ENCODE results near the gene STEAP2.

Gene STEAP2

DNA sequence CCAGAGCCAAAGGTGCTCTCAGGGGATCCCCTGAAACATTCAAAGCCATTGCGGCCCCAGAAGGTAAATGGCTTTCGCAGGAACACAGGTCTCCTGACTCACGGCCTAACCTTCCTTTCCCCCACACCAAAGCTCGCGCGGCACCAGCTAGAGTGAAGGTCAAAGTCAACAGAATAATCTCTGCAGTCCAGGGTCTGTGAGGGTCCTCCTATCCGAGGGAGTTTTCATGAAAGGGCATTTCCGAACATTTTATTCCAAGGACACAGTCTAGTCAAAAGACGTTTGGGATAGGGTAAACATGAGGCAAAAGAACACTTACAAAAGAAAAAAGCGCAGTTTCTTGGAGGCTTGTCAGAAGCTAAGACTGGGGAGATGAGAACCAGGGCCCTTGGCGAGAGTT lies 559 bp upstream of the STEAP2 start:
- Histone ChIP-seq H3K27me3 (ENCODE audit: insufficient read depth, insufficient read length) (no peaks in the 10 kb centered on the region), H3K4me3 (ENCODE audit: insufficient read length, low read depth) (peak overlapping the region; percentile 80), H3K9me3 (ENCODE audit: insufficient read depth, low read length) (no peaks in the 10 kb centered on the region), H3K4me1 (ENCODE audit: insufficient read depth, insufficient read length) (no peaks in the 10 kb centered on the region), H3K36me3 (ENCODE audit: insufficient read depth, insufficient read length, low read length) (no peaks in the 10 kb centered on the region), H3K9ac (ENCODE audit: insufficient read length, low read depth) (peak overlapping the region; percentile 82)
- TF ChIP-seq YY1 (IDR thresholded peaks at IDR 0.05; ENCODE audit: insufficient read depth, insufficient read length): no peak
- TF ChIP-seq ZNF274 (IDR thresholded peaks at IDR 0.05; ENCODE audit: low read depth, low read length): no peak
- no peak for TF ChIP-seq SUZ12 (IDR thresholded peaks at IDR 0.05; ENCODE audit: extremely low read depth, insufficient read depth, insufficient read length)
- DNase-seq (ENCODE audit: low read depth, low spot score): peak; percentile 3

DNA sequence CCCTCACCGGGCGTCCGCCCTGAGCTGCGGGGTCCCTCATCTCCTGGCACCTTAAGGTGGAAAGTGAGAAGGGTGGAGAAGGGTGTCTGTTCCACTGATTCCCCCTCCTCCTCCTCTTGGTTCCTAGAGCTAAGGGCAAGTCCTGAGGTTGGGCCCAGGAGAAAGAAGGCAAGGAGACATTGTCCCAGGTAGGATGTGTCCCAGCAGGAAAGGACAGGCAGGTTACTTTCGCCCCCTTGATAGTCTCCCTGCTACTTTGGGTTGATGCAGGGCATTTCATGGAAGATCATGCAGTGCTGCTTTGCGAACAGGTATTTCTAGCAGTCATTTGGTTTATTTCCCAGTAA lies 582 bp downstream of the STEAP2 start:
- Histone ChIP-seq H3K36me3 (ENCODE audit: insufficient read depth, insufficient read length, low read length) (no peaks in the 10 kb centered on the region), H3K4me1 (ENCODE audit: insufficient read depth, insufficient read length) (no peaks in the 10 kb centered on the region), H3K4me3 (ENCODE audit: insufficient read length, low read depth) (peak overlapping the region; percentile 80), H3K9me3 (ENCODE audit: insufficient read depth, low read length) (no peaks in the 10 kb centered on the region), H3K27me3 (ENCODE audit: insufficient read depth, insufficient read length) (no peaks in the 10 kb centered on the region), H3K9ac (ENCODE audit: insufficient read length, low read depth) (peak overlapping the region; percentile 82)
- peak; percentile 3 for DNase-seq (ENCODE audit: low read depth, low spot score)
- no peak for TF ChIP-seq YY1 (IDR thresholded peaks at IDR 0.05; ENCODE audit: insufficient read depth, insufficient read length)
- TF ChIP-seq ZNF274 (IDR thresholded peaks at IDR 0.05; ENCODE audit: low read depth, low read length): no peak
- TF ChIP-seq SUZ12 (IDR thresholded peaks at IDR 0.05; ENCODE audit: extremely low read depth, insufficient read depth, insufficient read length): no peak

DNA sequence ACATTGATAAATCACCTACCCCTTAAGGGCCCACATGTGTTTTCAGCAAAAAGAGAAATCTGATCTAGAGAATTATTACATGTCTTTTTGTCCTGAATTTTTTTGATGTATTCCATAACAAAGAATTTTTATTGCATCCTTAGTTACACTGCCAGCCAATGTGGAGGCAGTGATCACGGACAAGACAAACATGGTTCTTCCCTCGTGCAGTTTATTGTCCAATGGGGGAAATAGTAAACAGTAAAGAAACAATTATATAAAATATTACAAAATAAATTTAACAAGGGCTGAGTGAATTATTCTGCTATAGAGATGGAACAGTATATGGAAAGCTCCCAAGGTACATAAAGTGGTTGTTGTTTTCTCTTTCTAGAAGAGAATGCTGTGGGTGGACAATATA lies 2.0 kb downstream of the STEAP2 start:
- H3K27me3 ChIP-seq (ENCODE audit: insufficient read depth, insufficient read length): no peaks in the 10 kb centered on the region
- H3K9ac ChIP-seq (ENCODE audit: insufficient read length, low read depth): no peak overlapping the region
- H3K4me1 ChIP-seq (ENCODE audit: insufficient read depth, insufficient read length): no peaks in the 10 kb centered on the region
- H3K36me3 ChIP-seq (ENCODE audit: insufficient read depth, insufficient read length, low read length): no peaks in the 10 kb centered on the region
- TF ChIP-seq ZNF274 (IDR thresholded peaks at IDR 0.05; ENCODE audit: low read depth, low read length) (no peak), YY1 (IDR thresholded peaks at IDR 0.05; ENCODE audit: insufficient read depth, insufficient read length) (no peak), SUZ12 (IDR thresholded peaks at IDR 0.05; ENCODE audit: extremely low read depth, insufficient read depth, insufficient read length) (no peak)
- no peak for DNase-seq (ENCODE audit: low read depth, low spot score)
- H3K4me3 ChIP-seq (ENCODE audit: insufficient read length, low read depth): no peak overlapping the region
- H3K9me3 ChIP-seq (ENCODE audit: insufficient read depth, low read length): no peaks in the 10 kb centered on the region

DNA sequence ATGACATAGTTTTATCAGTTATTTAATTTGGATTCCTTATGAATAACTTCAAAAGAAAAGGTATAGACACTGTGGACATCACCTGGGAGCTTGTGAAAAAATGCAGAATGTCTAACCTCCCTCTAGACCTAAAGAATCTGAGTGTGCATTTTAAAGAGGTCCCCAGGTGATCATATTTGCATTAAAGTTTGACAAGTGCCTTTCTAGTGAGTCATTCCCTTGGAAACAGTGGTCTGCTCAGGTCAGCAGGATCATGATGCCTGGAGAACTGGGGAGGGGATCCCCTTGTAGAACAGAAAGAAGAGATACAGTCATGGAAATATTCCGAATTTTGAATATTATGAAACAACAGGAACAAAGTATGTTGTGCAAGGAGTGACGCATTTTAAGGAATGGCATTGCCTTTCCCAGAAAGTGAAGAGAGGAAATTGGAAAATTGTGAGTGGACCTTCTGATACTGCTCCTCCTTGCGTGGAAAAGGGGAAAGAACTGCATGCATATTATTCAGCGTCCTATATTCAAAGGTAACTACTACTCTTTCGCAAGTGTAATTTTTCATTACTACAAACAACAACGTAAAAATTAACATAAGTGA lies 4.6 kb downstream of the STEAP2 start:
- DNase-seq (ENCODE audit: low read depth, low spot score): no peak
- Histone ChIP-seq H3K9me3 (ENCODE audit: insufficient read depth, low read length) (no peaks in the 10 kb centered on the region), H3K4me1 (ENCODE audit: insufficient read depth, insufficient read length) (no peaks in the 10 kb centered on the region), H3K27me3 (ENCODE audit: insufficient read depth, insufficient read length) (no peaks in the 10 kb centered on the region), H3K36me3 (ENCODE audit: insufficient read depth, insufficient read length, low read length) (no peaks in the 10 kb centered on the region), H3K4me3 (ENCODE audit: insufficient read length, low read depth) (no peak overlapping the region), H3K9ac (ENCODE audit: insufficient read length, low read depth) (no peak overlapping the region)
- no peak for TF ChIP-seq SUZ12 (IDR thresholded peaks at IDR 0.05; ENCODE audit: extremely low read depth, insufficient read depth, insufficient read length)
- no peak for TF ChIP-seq ZNF274 (IDR thresholded peaks at IDR 0.05; ENCODE audit: low read depth, low read length)
- TF ChIP-seq YY1 (IDR thresholded peaks at IDR 0.05; ENCODE audit: insufficient read depth, insufficient read length): no peak

DNA sequence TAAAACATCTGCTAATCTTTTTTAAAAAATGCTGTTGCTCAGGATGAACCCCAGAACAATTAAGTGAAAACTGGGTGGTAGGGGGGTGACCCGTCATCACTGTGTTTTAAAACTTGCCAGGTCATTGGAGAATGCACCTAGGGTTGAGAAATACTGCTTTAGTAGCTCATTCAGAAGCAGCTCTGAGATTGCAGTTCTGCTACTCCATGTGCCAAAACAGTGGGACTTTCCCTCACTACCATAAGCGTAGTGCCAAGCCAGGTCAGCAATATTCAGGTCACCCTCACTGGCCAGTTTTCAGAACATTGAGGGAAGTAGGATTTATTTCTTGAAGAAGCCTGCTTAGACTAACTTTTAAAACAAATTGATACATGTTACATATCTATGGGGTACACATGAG lies 5.2 kb downstream of the STEAP2 start:
- TF ChIP-seq ZNF274 (IDR thresholded peaks at IDR 0.05; ENCODE audit: low read depth, low read length) (no peak), SUZ12 (IDR thresholded peaks at IDR 0.05; ENCODE audit: extremely low read depth, insufficient read depth, insufficient read length) (no peak), YY1 (IDR thresholded peaks at IDR 0.05; ENCODE audit: insufficient read depth, insufficient read length) (no peak)
- Histone ChIP-seq H3K9me3 (ENCODE audit: insufficient read depth, low read length) (no peaks in the 10 kb centered on the region), H3K4me3 (ENCODE audit: insufficient read length, low read depth) (no peak overlapping the region), H3K9ac (ENCODE audit: insufficient read length, low read depth) (no peak overlapping the region), H3K4me1 (ENCODE audit: insufficient read depth, insufficient read length) (no peaks in the 10 kb centered on the region), H3K27me3 (ENCODE audit: insufficient read depth, insufficient read length) (no peaks in the 10 kb centered on the region), H3K36me3 (ENCODE audit: insufficient read depth, insufficient read length, low read length) (no peaks in the 10 kb centered on the region)
- DNase-seq (ENCODE audit: low read depth, low spot score): no peak

DNA sequence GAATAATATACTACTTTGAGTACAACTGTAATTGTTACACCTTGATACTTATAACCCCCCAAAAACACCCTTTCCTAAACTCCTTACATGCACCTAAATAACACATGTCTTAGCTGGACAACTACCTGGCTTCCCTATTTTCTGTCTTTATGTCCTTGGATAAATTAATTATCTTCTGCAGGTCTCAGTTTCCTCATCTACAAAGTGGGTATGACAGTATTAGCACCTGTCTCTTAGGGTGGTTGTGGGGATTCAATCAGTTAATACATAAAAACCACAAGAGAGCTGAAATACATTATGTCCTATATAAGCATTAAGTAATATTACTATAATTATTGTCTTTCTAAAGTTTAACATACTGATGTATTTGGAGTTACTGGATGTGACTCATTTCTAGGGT lies 10.8 kb downstream of the STEAP2 start:
- H3K4me3 ChIP-seq (ENCODE audit: insufficient read length, low read depth): no peak overlapping the region
- TF ChIP-seq SUZ12 (IDR thresholded peaks at IDR 0.05; ENCODE audit: extremely low read depth, insufficient read depth, insufficient read length) (no peak), ZNF274 (IDR thresholded peaks at IDR 0.05; ENCODE audit: low read depth, low read length) (no peak), YY1 (IDR thresholded peaks at IDR 0.05; ENCODE audit: insufficient read depth, insufficient read length) (no peak)
- H3K9me3 ChIP-seq (ENCODE audit: insufficient read depth, low read length): no peaks in the 10 kb centered on the region
- H3K9ac ChIP-seq (ENCODE audit: insufficient read length, low read depth): no peak overlapping the region
- H3K4me1 ChIP-seq (ENCODE audit: insufficient read depth, insufficient read length): no peaks in the 10 kb centered on the region
- H3K36me3 ChIP-seq (ENCODE audit: insufficient read depth, insufficient read length, low read length): no peaks in the 10 kb centered on the region
- H3K27me3 ChIP-seq (ENCODE audit: insufficient read depth, insufficient read length): no peaks in the 10 kb centered on the region
- DNase-seq (ENCODE audit: low read depth, low spot score): no peak

DNA sequence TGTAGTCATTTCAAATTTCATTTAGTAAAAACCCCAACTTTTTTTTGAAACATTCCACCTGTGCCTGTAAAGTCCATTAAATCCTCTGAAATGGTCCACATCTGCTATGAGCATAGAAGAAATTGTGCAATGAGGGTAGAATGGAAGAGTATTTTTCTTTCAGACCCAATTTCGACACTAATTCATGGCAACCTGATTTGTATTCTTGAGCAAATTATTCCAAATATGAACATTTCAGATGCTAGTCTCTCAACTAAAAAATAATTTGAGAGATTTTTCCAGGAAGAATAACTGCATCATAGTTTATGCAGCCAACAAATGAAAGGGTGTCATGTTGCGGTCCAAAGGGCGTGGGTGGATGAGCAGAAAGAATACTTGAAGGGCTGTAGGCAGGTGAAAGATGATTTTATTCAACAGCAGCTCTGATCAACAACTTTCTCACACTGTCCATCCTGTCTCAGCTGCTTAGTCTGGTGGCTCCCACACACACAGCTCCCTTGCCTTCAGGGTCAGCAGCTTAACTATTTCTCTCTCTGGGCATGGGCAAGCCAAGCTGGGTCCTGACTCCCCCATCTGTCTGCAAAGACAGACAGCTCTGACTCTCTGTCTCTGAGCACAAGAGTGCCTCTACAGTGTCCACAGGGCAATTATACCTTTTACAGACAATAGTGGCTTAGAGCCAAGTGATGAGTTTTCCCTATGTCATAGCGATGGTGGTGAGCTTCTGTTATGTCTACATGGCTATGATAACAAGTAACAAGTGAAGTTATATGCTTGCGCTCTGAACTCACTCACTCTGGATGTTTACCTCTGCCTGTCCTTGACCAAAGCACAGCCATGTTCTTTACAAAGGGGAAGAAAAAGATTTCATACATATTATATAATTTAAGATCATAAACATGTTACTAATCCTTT lies 11.5 kb downstream of the STEAP2 start:
- H3K4me1 ChIP-seq (ENCODE audit: insufficient read depth, insufficient read length): no peaks in the 10 kb centered on the region
- no peak overlapping the region for H3K4me3 ChIP-seq (ENCODE audit: insufficient read length, low read depth)
- no peaks in the 10 kb centered on the region for H3K27me3 ChIP-seq (ENCODE audit: insufficient read depth, insufficient read length)
- no peaks in the 10 kb centered on the region for H3K36me3 ChIP-seq (ENCODE audit: insufficient read depth, insufficient read length, low read length)
- no peak overlapping the region for H3K9ac ChIP-seq (ENCODE audit: insufficient read length, low read depth)
- no peak for DNase-seq (ENCODE audit: low read depth, low spot score)
- TF ChIP-seq ZNF274 (IDR thresholded peaks at IDR 0.05; ENCODE audit: low read depth, low read length) (no peak), YY1 (IDR thresholded peaks at IDR 0.05; ENCODE audit: insufficient read depth, insufficient read length) (no peak), SUZ12 (IDR thresholded peaks at IDR 0.05; ENCODE audit: extremely low read depth, insufficient read depth, insufficient read length) (no peak)
- H3K9me3 ChIP-seq (ENCODE audit: insufficient read depth, low read length): no peaks in the 10 kb centered on the region
